DOHH2 (cell line): ENCODE results near the gene CLIC4.

Experiments
- H3F3A ChIP-seq: fragments of 200-600 bp; sonication (generic), shearing (Covaris generic); 2 replicates; pipeline ENCODE4 v1.6.0; 2016; ENCODE audit warnings: antibody characterized with exemption, mild to moderate bottlenecking; ENCODE audit not compliant: control insufficient read depth, insufficient read depth
- H3K27ac ChIP-seq: fragments of 200-600 bp; sonication (generic); 2 replicates; pipeline ENCODE4 v1.5.1; 2014; ENCODE audit warnings: low read depth, mild to moderate bottlenecking, low read length, moderate library complexity
- H3K27me3 ChIP-seq: fragments of 200-600 bp; sonication (generic); 2 replicates; pipeline ENCODE4 v1.6.1; 2014; ENCODE audit warnings: mild to moderate bottlenecking, low read length, mixed read lengths; ENCODE audit not compliant: control insufficient read depth
- H3K36me3 ChIP-seq: fragments of 200-600 bp; sonication (generic); 2 replicates; pipeline ENCODE4 v1.6.1; 2014; ENCODE audit warnings: mild to moderate bottlenecking, low read length, moderate library complexity, mixed read lengths; ENCODE audit not compliant: control insufficient read depth
- H3K4me1 ChIP-seq: fragments of 200-600 bp; sonication (generic); 2 replicates; pipeline ENCODE4 v1.6.1; 2014; ENCODE audit warnings: mild to moderate bottlenecking, low read length, mixed read lengths; ENCODE audit not compliant: control insufficient read depth
- H3K4me2 ChIP-seq: fragments of 200-600 bp; sonication (generic); 2 replicates; pipeline ENCODE4 v1.6.0; 2014; ENCODE audit warnings: mild to moderate bottlenecking, low read length, moderate library complexity
- H3K4me3 ChIP-seq: fragments of 200-600 bp; sonication (generic); 2 replicates; pipeline ENCODE4 v1.5.1; 2014; ENCODE audit warnings: mild to moderate bottlenecking, low read length, mixed read lengths
- H3K79me2 ChIP-seq: fragments of 200-600 bp; sonication (generic); 2 replicates; pipeline ENCODE4 v1.6.1; 2014; ENCODE audit warnings: mild to moderate bottlenecking, low read length, mixed read lengths; ENCODE audit not compliant: control insufficient read depth
- H3K9me2 ChIP-seq: fragments of 200-600 bp; sonication (generic); replicated peaks from 2 replicates; pipeline ENCODE4 v1.6.1; 2014; ENCODE audit warnings: mild to moderate bottlenecking, low read length, mixed read lengths; ENCODE audit not compliant: control insufficient read depth
- H3K9me3 ChIP-seq: fragments of 200-600 bp; sonication (generic); 2 replicates; pipeline ENCODE4 v1.6.1; 2014; ENCODE audit warnings: antibody characterized with exemption, low read length, mixed read lengths; ENCODE audit not compliant: control insufficient read depth, insufficient read depth
- H4K20me1 ChIP-seq: fragments of 200-600 bp; sonication (generic); 2 replicates; pipeline ENCODE4 v1.6.0; 2014; ENCODE audit warnings: low read depth, mild to moderate bottlenecking, antibody characterized with exemption, low read length, moderate library complexity; ENCODE audit not compliant: control insufficient read depth, insufficient read depth
- CTCF ChIP-seq: fragments of 200-600 bp; sonication (generic); IDR thresholded peaks from one replicate; pipeline ENCODE4 v1.5.1; 2014; ENCODE audit warnings: antibody characterized with exemption, mild to moderate bottlenecking, low read depth, low read length; ENCODE audit not compliant: poor library complexity, severe bottlenecking
- EZH2phosphoT487 ChIP-seq: fragments of 200-600 bp; sonication (generic); IDR thresholded peaks from 2 replicates; pipeline ENCODE4 v1.6.1; 2017; ENCODE audit warnings: borderline replicate concordance, mild to moderate bottlenecking, antibody characterized with exemption, low read length, moderate library complexity, mixed read lengths

The CLIC4 gene

GRCh38 chr1:24865168-24865567, 119.9 kb downstream of the CLIC4 start:
- H3K79me2 ChIP-seq: no peaks in the 10 kb centered on the region
- no peaks in the 10 kb centered on the region for H4K20me1 ChIP-seq
- H3K4me2 ChIP-seq: no peak overlapping the region
- no peaks in the 10 kb centered on the region for H3K36me3 ChIP-seq
- no peaks in the 10 kb centered on the region for H3K9me2 ChIP-seq
- peaks cover 10% of the 10 kb centered on the region for H3K27me3 ChIP-seq
- H3K4me1 ChIP-seq: peaks cover 5% of the 10 kb centered on the region
- no peak overlapping the region for H3K4me3 ChIP-seq
- no peaks in the 10 kb centered on the region for H3F3A ChIP-seq
- H3K9me3 ChIP-seq: no peaks in the 10 kb centered on the region
- TF ChIP-seq EZH2phosphoT487: no peak
- H3K27ac ChIP-seq: no peak overlapping the region

DNA sequence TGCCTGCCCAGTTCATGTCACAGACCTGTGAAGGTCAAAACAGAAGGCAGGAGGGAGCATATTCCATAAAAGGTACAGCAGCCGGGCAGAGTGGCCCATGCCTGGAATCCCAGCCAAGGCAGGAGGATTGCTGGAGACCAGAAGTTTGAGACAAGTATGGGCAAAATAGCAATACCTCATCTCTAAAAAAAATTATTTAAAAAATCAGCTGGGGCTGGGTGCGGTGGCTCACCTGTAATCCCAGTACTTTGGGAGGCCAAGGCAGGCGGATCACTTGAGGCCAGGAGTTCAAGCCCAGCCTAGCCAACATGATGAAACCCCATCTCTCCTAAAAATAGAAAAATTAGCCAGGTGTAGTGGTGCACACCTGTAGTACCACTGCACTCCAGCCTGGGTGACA, 120.3 kb downstream of the CLIC4 start:
- Histone ChIP-seq H3K4me2 (no peak overlapping the region), H3K79me2 (no peaks in the 10 kb centered on the region), H3K4me1 (peaks cover 9% of the 10 kb centered on the region), H3K27ac (no peak overlapping the region), H3K9me3 (no peaks in the 10 kb centered on the region), H3K9me2 (no peaks in the 10 kb centered on the region), H3K27me3 (peaks cover 10% of the 10 kb centered on the region), H4K20me1 (no peaks in the 10 kb centered on the region), H3K36me3 (no peaks in the 10 kb centered on the region), H3K4me3 (no peak overlapping the region), H3F3A (no peaks in the 10 kb centered on the region)
- TF ChIP-seq EZH2phosphoT487 (no peak), CTCF (no peak)

DNA sequence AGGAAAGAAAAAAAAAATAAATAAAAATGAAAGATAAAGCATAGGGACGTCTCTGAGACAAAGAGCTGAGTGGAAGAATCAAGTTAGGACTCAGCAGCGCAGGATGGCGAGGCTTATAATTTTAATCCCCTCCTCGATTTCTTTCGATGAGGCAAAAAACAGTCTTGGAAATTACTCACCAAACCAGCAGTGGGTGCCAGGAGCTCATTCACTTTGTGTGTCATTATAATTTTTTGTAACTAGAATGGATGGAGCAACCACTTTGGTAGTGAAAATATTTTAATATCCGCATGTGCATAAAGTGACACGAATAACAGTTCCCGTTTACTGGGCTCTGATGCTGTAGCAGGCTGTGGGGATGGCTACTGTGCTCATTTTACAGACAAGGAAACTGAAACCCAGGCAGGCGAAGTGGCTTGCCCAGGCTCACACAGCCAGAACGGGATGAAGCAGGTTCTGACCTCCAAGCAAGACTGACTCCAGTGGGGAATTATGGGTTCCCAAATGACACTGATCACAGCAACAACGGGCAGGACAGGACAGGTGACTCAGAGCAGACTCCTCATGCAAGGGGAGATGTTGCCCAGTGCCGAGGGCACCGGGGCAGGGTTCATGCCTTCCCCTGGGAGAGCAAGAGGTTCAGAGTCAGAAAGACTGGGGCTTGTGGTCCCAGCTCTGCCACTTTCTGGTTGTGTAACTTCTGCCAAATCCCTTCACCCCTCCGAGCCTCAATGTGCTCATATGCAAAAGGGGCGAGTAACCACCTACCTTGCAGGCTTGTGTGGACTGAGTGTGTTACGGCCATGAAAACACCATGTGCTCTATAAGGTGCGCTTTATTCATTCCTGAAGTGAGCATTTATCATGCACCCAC, 121.2 kb downstream of the CLIC4 start:
- no peaks in the 10 kb centered on the region for H3F3A ChIP-seq
- no peak overlapping the region for H3K4me3 ChIP-seq
- peaks cover 16% of the 10 kb centered on the region for H3K4me1 ChIP-seq
- no peak overlapping the region for H3K4me2 ChIP-seq
- H3K79me2 ChIP-seq: no peaks in the 10 kb centered on the region
- TF ChIP-seq CTCF (no peak), EZH2phosphoT487 (no peak)
- H3K36me3 ChIP-seq: no peaks in the 10 kb centered on the region
- no peak overlapping the region for H3K27ac ChIP-seq
- peaks cover 10% of the 10 kb centered on the region for H3K27me3 ChIP-seq
- no peaks in the 10 kb centered on the region for H3K9me2 ChIP-seq
- no peaks in the 10 kb centered on the region for H4K20me1 ChIP-seq
- no peaks in the 10 kb centered on the region for H3K9me3 ChIP-seq
